HFF-Myc (cell line): Measurements from ENCODE around the gene IL17B.

ENCODE experiments used
- DNase-seq: peaks from one replicate; pipeline ENCODE4 v3.0.0-alpha.2; 2011; ENCODE audit warnings: low read depth; ENCODE audit errors: extremely low read depth
- H3K4me3 ChIP-seq: replicated peaks from 2 replicates; pipeline ENCODE4 v1.5.1; 2011; ENCODE audit warnings: low read depth, mild to moderate bottlenecking, control low read depth, low read length
- TF ChIP-seq, protein P1 (sequence below): IDR thresholded peaks from 2 replicates; pipeline ENCODE4 v1.5.1; 2012; ENCODE audit warnings: mild to moderate bottlenecking, low read depth, low read length, control low read depth; ENCODE audit errors: missing control alignments

The IL17B gene

GRCh38 chr5:149419859-149420544 lies 40.9 kb upstream of the IL17B start:
- no peak overlapping the region for H3K4me3 ChIP-seq
- TF ChIP-seq, protein P1, sequence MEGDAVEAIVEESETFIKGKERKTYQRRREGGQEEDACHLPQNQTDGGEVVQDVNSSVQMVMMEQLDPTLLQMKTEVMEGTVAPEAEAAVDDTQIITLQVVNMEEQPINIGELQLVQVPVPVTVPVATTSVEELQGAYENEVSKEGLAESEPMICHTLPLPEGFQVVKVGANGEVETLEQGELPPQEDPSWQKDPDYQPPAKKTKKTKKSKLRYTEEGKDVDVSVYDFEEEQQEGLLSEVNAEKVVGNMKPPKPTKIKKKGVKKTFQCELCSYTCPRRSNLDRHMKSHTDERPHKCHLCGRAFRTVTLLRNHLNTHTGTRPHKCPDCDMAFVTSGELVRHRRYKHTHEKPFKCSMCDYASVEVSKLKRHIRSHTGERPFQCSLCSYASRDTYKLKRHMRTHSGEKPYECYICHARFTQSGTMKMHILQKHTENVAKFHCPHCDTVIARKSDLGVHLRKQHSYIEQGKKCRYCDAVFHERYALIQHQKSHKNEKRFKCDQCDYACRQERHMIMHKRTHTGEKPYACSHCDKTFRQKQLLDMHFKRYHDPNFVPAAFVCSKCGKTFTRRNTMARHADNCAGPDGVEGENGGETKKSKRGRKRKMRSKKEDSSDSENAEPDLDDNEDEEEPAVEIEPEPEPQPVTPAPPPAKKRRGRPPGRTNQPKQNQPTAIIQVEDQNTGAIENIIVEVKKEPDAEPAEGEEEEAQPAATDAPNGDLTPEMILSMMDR: no peak
- no peak for DNase-seq

GRCh38 chr5:149419532-149419858 lies 40.4 kb upstream of the IL17B start:
- H3K4me3 ChIP-seq: no peak overlapping the region
- no peak for DNase-seq

GRCh38 chr5:149418910-149419531 lies 39.9 kb upstream of the IL17B start:
- no peak overlapping the region for H3K4me3 ChIP-seq
- no peak for DNase-seq
- TF ChIP-seq, protein P1: no peak

More at GRCh38 chr5:149419532-149419858, 40.4 kb upstream of the IL17B start:
- TF ChIP-seq, protein P1: no peak

DNA sequence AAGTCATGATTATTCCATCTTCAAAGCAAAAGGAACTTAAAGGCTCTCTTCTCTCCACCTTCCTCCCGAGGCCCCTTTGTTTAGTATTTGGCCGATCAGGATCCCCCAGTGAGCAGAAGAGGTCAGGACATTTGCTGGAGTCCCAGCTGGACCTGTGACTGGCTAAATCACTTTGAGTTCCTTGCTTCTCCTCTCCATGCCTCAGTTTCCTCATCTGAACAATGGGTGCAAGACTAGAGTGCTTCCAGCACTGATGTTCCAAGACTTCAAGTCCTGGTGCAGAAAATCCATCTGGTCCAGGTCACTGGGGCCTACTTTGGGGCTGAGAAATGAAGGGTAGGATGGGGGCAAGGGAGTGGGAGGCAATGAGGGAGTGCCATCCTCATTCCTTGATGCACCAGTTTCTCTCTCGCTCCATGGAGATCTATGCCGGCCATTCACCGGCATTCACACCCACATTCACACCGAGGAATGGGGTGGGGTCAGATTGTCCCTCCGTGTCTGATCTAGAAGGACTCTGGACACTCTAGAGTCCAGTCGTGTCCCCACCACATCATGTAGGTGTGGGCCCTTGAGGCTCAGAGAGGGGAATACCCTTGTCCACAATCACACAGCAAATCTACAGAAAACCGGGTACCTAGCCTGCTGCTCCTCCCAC lies 38.7 kb upstream of the IL17B start:
- DNase-seq: no peak
- H3K4me3 ChIP-seq: no peak overlapping the region
- TF ChIP-seq, protein P1: no peak

DNA sequence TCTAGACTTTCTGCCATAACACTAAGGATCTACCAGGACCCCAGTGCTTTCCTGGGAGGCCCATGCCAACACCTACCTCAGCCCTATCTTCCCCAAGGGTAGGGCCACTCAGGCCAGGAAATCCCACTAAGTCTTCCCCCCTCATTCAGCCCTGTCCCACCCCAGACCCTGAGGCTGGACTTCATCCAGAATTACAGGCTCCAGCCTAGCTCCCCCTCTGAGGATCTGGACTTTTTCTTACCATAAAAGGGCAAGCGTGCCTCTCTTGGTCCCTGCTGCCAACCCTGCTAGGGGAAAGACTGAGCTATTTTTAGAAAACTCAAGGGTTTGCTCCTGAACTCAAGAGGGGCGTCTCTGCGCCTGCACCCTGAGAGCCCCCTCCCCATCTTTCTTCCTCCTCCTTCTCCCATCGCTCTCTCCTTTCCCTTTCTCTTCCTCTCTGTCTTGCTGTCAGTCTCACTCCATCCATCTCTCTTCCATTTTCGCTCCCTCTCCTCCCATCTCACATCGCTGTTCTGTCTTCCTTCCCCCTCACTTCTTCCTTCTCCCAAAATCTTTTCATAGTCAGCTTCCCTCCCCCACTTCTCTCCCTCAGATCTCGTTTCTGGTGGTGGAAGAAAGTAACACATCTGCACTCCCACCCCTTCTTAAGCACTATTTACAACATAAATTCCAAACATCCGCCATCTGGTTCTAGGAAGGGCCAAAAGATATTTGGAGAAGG lies 38.1 kb upstream of the IL17B start:
- peak; percentile 81 for DNase-seq
- TF ChIP-seq, protein P1: no peak
- no peak overlapping the region; the same call in 1 of the 2 replicates for H3K4me3 ChIP-seq

- no peak overlapping the region for H3K4me3 ChIP-seq
- TF ChIP-seq, protein P1: no peak
- no peak for DNase-seq
These were observed 36.2 kb upstream of the IL17B start for GRCh38 chr5:149415066-149415967.
